Ishikawa (cell line): ENCODE results near the gene MZT1.

ENCODE experiments used
- CEBPB ChIP-seq: IDR thresholded peaks from 2 replicates; pipeline ENCODE4 v1.6.1; 2012
- CREB1 ChIP-seq: IDR thresholded peaks from 2 replicates; pipeline ENCODE4 v1.6.1; 2012; ENCODE audit warnings: low read depth
- EGR1 ChIP-seq: IDR thresholded peaks from 2 replicates; pipeline ENCODE4 v1.6.1; 2012
- EP300 ChIP-seq: IDR thresholded peaks from 2 replicates; pipeline ENCODE4 v1.6.1; 2012; ENCODE audit warnings: borderline replicate concordance
- FOXM1 ChIP-seq: IDR thresholded peaks from 2 replicates; pipeline ENCODE4 v1.6.1; 2012; ENCODE audit warnings: low read depth, borderline replicate concordance
- MAX ChIP-seq: IDR thresholded peaks from 2 replicates; pipeline ENCODE4 v1.6.1; 2012
- NFIC ChIP-seq: IDR thresholded peaks from 2 replicates; pipeline ENCODE4 v1.6.1; 2012
- RAD21 ChIP-seq: IDR thresholded peaks from 2 replicates; pipeline ENCODE4 v1.6.1; 2012; ENCODE audit warnings: low read depth
- REST ChIP-seq: IDR thresholded peaks from 2 replicates; pipeline ENCODE4 v1.6.1; 2012; ENCODE audit warnings: low read depth, mild to moderate bottlenecking
- TAF1 ChIP-seq: IDR thresholded peaks from 2 replicates; pipeline ENCODE4 v1.6.1; 2012; ENCODE audit warnings: low read depth, mild to moderate bottlenecking
- TCF12 ChIP-seq: IDR thresholded peaks from 2 replicates; pipeline ENCODE4 v1.6.1; 2012; ENCODE audit warnings: low read depth
- TEAD4 ChIP-seq: IDR thresholded peaks from 2 replicates; pipeline ENCODE4 v1.6.1; 2012
- USF1 ChIP-seq: IDR thresholded peaks from 2 replicates; pipeline ENCODE4 v1.6.1; 2012
- YY1 ChIP-seq: IDR thresholded peaks from 2 replicates; pipeline ENCODE4 v1.6.1; 2012; ENCODE audit warnings: low read depth
- ZBTB7A ChIP-seq: IDR thresholded peaks from 2 replicates; pipeline ENCODE4 v1.6.1; 2012; ENCODE audit warnings: low read depth

MZT1 gene

GRCh38 chr13:72727417-72728289, at the start of gene MZT1, which contains the start of gene BORA:
Gene MZT1 (minus strand): TSS chr13:72727629. CDS start chr13:72727602, 27 bp downstream.
Gene BORA (plus strand): TSS chr13:72727923. CDS start chr13:72728941, 1,018 bp downstream.
- TF ChIP-seq CREB1 (0 out of 2 replicates have a peak, but pooled peaks have one; percentile 45), TCF12 (0 out of 2 replicates have a peak, but pooled peaks have one; percentile 34), USF1 (no peak; the same call in 1 of the 2 replicates), TEAD4 (0 out of 2 replicates have a peak, but pooled peaks have one; percentile 14), RAD21 (no peak), EGR1 (peak; percentile 50), YY1 (peak; percentile 83), REST (no peak), EP300 (no peak), CEBPB (no peak), NFIC (no peak), TAF1 (peak; percentile 56), ZBTB7A (peak; percentile 26; the same call in 1 of the 2 replicates), MAX (peak; percentile 99), FOXM1 (peak; percentile 100)

GRCh38 chr13:72774019-72774418, 46.6 kb upstream of the MZT1 start:
- TF ChIP-seq RAD21, result no peak
- no peak for TF ChIP-seq YY1
- no peak for TF ChIP-seq USF1
- TF ChIP-seq CREB1, result no peak
- no peak for TF ChIP-seq EGR1
- no peak for TF ChIP-seq ZBTB7A
- no peak for TF ChIP-seq CEBPB
- TF ChIP-seq TEAD4, result no peak
- no peak for TF ChIP-seq TAF1
- no peak for TF ChIP-seq TCF12
- no peak for TF ChIP-seq FOXM1
- no peak for TF ChIP-seq NFIC
- no peak for TF ChIP-seq REST
- TF ChIP-seq EP300, result no peak
- TF ChIP-seq MAX, result no peak

GRCh38 chr13:72763411-72763810, 36.0 kb upstream of the MZT1 start:
- TF ChIP-seq EGR1, result no peak
- no peak for TF ChIP-seq TCF12
- no peak for TF ChIP-seq USF1
- no peak for TF ChIP-seq REST
- no peak for TF ChIP-seq NFIC
- TF ChIP-seq FOXM1, result no peak
- no peak for TF ChIP-seq TEAD4
- no peak for TF ChIP-seq MAX
- no peak for TF ChIP-seq ZBTB7A
- TF ChIP-seq RAD21, result no peak
- no peak for TF ChIP-seq EP300
- TF ChIP-seq CEBPB, result no peak
- TF ChIP-seq CREB1, result no peak
- TF ChIP-seq YY1, result no peak
- TF ChIP-seq TAF1, result no peak
